HG03097 (cell line): ENCODE measurements around the gene MYOZ2.

Experiments used
- ATAC-seq: cut with Tn5 transposase; IDR thresholded peaks from one replicate; pipeline ENCODE4 v1.9.1; 2021; ENCODE audit not compliant: unreplicated experiment, low FRiP score

MYOZ2 gene

GRCh38 chr4:119189638-119190037, 54.0 kb downstream of the MYOZ2 start:
- ATAC-seq, result no peak

- ATAC-seq, result no peak
Observed at GRCh38 chr4:119190354-119190753, 54.7 kb downstream of the MYOZ2 start.

GRCh38 chr4:119191505-119191904, 55.9 kb downstream of the MYOZ2 start:
- no peak for ATAC-seq

- ATAC-seq, result no peak
Observed at GRCh38 chr4:119197772-119198212, 62.2 kb downstream of the MYOZ2 start.

GRCh38 chr4:119204916-119205315, 69.3 kb downstream of the MYOZ2 start:
- no peak for ATAC-seq

GRCh38 chr4:119205690-119206089, 70.1 kb downstream of the MYOZ2 start:
- no peak for ATAC-seq

- ATAC-seq, result no peak
Observed at GRCh38 chr4:119206178-119206577, 70.5 kb downstream of the MYOZ2 start.

- no peak for ATAC-seq
Observed at GRCh38 chr4:119207051-119207450, 71.4 kb downstream of the MYOZ2 start.

- no peak for ATAC-seq
Observed at GRCh38 chr4:119209077-119209476, 73.4 kb downstream of the MYOZ2 start.

GRCh38 chr4:119209586-119209985, 74.0 kb downstream of the MYOZ2 start:
- no peak for ATAC-seq

GRCh38 chr4:119210775-119211174, 75.1 kb downstream of the MYOZ2 start:
- ATAC-seq, result no peak

- no peak for ATAC-seq
Observed at GRCh38 chr4:119211867-119212233, 76.2 kb downstream of the MYOZ2 start.

GRCh38 chr4:119212234-119212963, 76.8 kb downstream of the MYOZ2 start, which contains the start of gene USP53:
Gene USP53, plus strand, starts transcription at chr4:119212713. Its CDS starts 27,047 bp downstream, at chr4:119239760.
- peak; percentile 90 for ATAC-seq

- peak; percentile 67 for ATAC-seq
Observed at GRCh38 chr4:119212964-119213606, 77.5 kb downstream of the MYOZ2 start.

- ATAC-seq, result no peak
Observed at GRCh38 chr4:119218093-119218492, 82.5 kb downstream of the MYOZ2 start.

GRCh38 chr4:119221412-119221811, 85.8 kb downstream of the MYOZ2 start:
- no peak for ATAC-seq

- ATAC-seq, result no peak
Observed at GRCh38 chr4:119227690-119228089, 92.1 kb downstream of the MYOZ2 start.

- no peak for ATAC-seq
Observed at GRCh38 chr4:119228406-119228805, 92.8 kb downstream of the MYOZ2 start.

- ATAC-seq, result no peak
Observed at GRCh38 chr4:119229908-119230687, 94.5 kb downstream of the MYOZ2 start.

GRCh38 chr4:119231491-119231890, 95.9 kb downstream of the MYOZ2 start:
- no peak for ATAC-seq

- ATAC-seq, result no peak
Observed at GRCh38 chr4:119232286-119232685, 96.7 kb downstream of the MYOZ2 start.
